Erythroblast (primary cell): Measurements from ENCODE around the gene STK39.

Source experiments
- GATA1 ChIP-seq: IDR thresholded peaks from 2 replicates; pipeline ENCODE4 v1.6.1; 2011; ENCODE audit warnings: low read depth, mild to moderate bottlenecking, control low read depth, low read length, moderate library complexity
- POLR2A ChIP-seq: IDR thresholded peaks from 2 replicates; pipeline ENCODE4 v1.6.1; 2011; ENCODE audit warnings: mild to moderate bottlenecking, low read length

DNA sequence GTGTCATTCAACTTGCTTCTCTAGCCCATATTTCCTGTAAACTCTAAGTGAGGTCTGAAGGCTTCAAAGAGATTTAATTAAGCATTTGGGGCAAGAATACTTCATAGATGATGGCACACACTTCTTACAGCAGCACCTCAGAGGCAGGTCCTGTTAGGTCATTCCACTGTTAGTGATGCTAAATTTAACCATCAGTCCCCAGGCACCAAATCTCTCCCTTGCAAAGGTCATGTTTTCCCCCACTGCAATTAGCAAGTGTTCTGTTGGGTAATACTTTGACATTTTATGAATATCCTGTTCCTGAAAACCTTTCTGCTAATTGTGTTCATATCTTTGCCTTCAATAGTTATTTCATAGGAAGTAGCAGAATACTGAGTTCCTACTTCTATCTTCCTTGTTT lies 117.0 kb downstream of the STK39 start:
- TF ChIP-seq POLR2A (no peak), GATA1 (no peak)
